Caco-2 (cell line): ENCODE data around the gene CPA5. TPM values are rescaled to one million over a fixed set of nuclear protein-coding genes. Genes with fewer than 3 reads are reported as not detected.

Source experiments
- BruUV-seq: library from RNA; stranded (reverse); fragments of 400-500 nt; replicated peaks from 2 replicates; lab custom pipeline; 2021; lab: Mats Ljungman, UMichigan
- CTCF ChIA-PET: fragments of 300-600 bp; sonication (Branson Sonifier 250); formaldehyde crosslinking; loops from one replicate; lab custom pipeline; 2022; ENCODE audit warnings: antibody characterized with exemption; lab: Charles Lee
- POLR2A ChIA-PET: fragments of 300-600 bp; sonication (Branson Sonifier 250); formaldehyde crosslinking; loops from one replicate; lab custom pipeline; 2022; ENCODE audit warnings: antibody characterized with exemption; lab: Charles Lee
- DNase-seq, 2 experiments: peaks; one replicate each; pipeline versions ENCODE4 v3.0.0 to v3.0.0-alpha.2; 2020 to 2022
- H3K27me3 ChIP-seq: replicated peaks from 2 replicates; pipeline ENCODE4 v1.6.0; 2011; ENCODE audit warnings: low read length; ENCODE audit not compliant: control insufficient read depth, insufficient read depth
- H3K36me3 ChIP-seq: 2 replicates; pipeline ENCODE4 v1.5.1; 2011; ENCODE audit warnings: low read length; ENCODE audit not compliant: control insufficient read depth, insufficient read depth
- H3K4me1 ChIP-seq: fragments of 250-450 bp; sonication (Bioruptor Pico); 2 replicates; pipeline ENCODE4 v1.5.1; 2020; ENCODE audit warnings: mild to moderate bottlenecking
- H3K4me3 ChIP-seq: 2 replicates; pipeline ENCODE4 v1.5.1; 2011; ENCODE audit warnings: low read depth, mild to moderate bottlenecking, control low read depth, low read length
- H3K9me3 ChIP-seq: fragments of 250-450 bp; sonication (Bioruptor Pico); 2 replicates; pipeline ENCODE4 v1.5.1; 2020; ENCODE audit warnings: mild to moderate bottlenecking, moderate library complexity
- H3K27ac Mint-ChIP-seq: one replicate; pipeline ENCODE4 v1.8.0; 2022; ENCODE audit warnings: mixed read lengths; ENCODE audit not compliant: unreplicated experiment
- H3K27me3 Mint-ChIP-seq: one replicate; pipeline ENCODE4 v1.8.0; 2022; ENCODE audit warnings: mixed read lengths; ENCODE audit not compliant: insufficient read depth, unreplicated experiment
- H3K36me3 Mint-ChIP-seq: one replicate; pipeline ENCODE4 v1.8.0; 2022; ENCODE audit warnings: mild to moderate bottlenecking, mixed read lengths; ENCODE audit not compliant: insufficient read depth, unreplicated experiment
- H3K4me1 Mint-ChIP-seq: one replicate; pipeline ENCODE4 v1.8.0; 2022; ENCODE audit warnings: low read depth, mixed read lengths; ENCODE audit not compliant: unreplicated experiment
- H3K4me3 Mint-ChIP-seq: one replicate; pipeline ENCODE4 v1.8.0; 2022; ENCODE audit warnings: mild to moderate bottlenecking, moderate library complexity, mixed read lengths; ENCODE audit not compliant: unreplicated experiment
- H3K9me3 Mint-ChIP-seq: one replicate; pipeline ENCODE4 v1.8.0; 2022; ENCODE audit warnings: mixed read lengths; ENCODE audit not compliant: unreplicated experiment
- intact Hi-C: fragments of 100-400 bp; cut with micrococcal nuclease; formaldehyde crosslinking; loops from one replicate; pipeline ENCODE4 v1.10.0; 2022; ENCODE audit not compliant: unreplicated experiment
- total RNA-seq: library from RNA; stranded (reverse); gene quantifications from 2 replicates; pipeline ENCODE4 v1.2.3, GENCODE V29; 2022
- TF ChIP-seq, protein P1 (sequence below), 2 experiments: fragments of 200-600 bp in 1 of 2; IDR thresholded peaks; 1 replicate in 1 of 2; 2 replicates in 1 of 2; pipeline versions ENCODE4 v1.5.1 to v1.8.0; 2011 to 2022; ENCODE audit warnings: antibody characterized with exemption in 1 of 2, control low read depth in 1 of 2, inconsistent platforms in 1 of 2, low read depth in 1 of 2, low read length in 1 of 2, mild to moderate bottlenecking in 1 of 2, moderate library complexity in 1 of 2; ENCODE audit not compliant: insufficient read depth in 1 of 2, severe bottlenecking in 1 of 2, unreplicated experiment in 1 of 2

Gene CPA5
- total RNA-seq, 1 experiment from 2014 or later: not detected

DNA sequence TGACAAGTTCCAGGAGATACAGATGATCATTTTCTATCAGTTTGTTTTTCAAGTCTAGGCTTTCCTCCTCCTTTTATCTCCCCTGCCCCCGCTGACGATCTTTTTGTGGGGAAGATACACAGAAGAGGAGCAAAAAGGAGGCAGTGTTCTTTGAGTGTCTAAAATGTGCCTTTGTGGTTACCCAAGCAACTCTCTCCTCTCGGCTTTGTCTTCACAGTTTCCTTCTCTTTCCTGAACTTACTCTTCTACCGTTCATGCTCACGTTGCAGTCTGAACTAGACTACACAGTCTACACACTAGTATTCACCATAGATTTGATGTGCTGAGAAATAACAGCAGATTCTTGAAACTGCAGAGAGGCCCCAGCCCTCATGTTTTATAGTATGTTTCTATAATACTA lies 72.6 kb downstream of the CPA5 start:
- no peak for DNase-seq
- ChIA-PET CTCF (no interaction called here), POLR2A (no interaction called here)
- Mint-ChIP-seq H3K9me3 (no peaks in the 10 kb centered on the region), H3K4me1 (peaks cover 22% of the 10 kb centered on the region), H3K27me3 (no peaks in the 10 kb centered on the region), H3K4me3 (no peak overlapping the region), H3K27ac (no peak overlapping the region), H3K36me3 (no peaks in the 10 kb centered on the region)
- BruUV-seq: no TSS peak
- Histone ChIP-seq H3K27me3 (no peaks in the 10 kb centered on the region), H3K4me1 (peaks cover 9% of the 10 kb centered on the region), H3K4me3 (no peak overlapping the region), H3K36me3 (no peaks in the 10 kb centered on the region), H3K9me3 (no peaks in the 10 kb centered on the region)
- intact Hi-C loops: no loop called here
- TF ChIP-seq, protein P1, sequence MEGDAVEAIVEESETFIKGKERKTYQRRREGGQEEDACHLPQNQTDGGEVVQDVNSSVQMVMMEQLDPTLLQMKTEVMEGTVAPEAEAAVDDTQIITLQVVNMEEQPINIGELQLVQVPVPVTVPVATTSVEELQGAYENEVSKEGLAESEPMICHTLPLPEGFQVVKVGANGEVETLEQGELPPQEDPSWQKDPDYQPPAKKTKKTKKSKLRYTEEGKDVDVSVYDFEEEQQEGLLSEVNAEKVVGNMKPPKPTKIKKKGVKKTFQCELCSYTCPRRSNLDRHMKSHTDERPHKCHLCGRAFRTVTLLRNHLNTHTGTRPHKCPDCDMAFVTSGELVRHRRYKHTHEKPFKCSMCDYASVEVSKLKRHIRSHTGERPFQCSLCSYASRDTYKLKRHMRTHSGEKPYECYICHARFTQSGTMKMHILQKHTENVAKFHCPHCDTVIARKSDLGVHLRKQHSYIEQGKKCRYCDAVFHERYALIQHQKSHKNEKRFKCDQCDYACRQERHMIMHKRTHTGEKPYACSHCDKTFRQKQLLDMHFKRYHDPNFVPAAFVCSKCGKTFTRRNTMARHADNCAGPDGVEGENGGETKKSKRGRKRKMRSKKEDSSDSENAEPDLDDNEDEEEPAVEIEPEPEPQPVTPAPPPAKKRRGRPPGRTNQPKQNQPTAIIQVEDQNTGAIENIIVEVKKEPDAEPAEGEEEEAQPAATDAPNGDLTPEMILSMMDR (IDR thresholded peaks at IDR 0.05; ENCODE audit: insufficient read depth in 1 of 2, low read depth in 1 of 2, low read length in 1 of 2, severe bottlenecking in 1 of 2, unreplicated experiment in 1 of 2): no peak

DNA sequence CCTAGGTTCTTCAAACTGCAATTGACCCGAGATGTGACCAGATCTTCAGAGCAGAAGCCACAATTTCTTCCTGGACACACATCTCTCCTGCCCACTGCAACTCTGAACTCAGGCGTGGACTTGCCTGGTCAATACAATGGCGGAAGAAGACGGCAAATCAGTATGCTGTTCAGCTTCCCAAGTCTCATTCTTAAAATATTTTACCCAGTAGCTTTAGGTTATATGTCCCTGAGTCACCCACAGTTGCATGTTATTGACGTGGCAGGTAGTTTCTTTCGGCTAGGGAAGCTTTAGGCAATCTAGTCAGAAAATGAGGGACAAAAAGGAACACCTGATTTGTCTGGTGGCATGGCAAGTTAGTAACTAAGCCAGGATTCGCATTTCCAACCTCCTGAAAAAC lies 73.7 kb downstream of the CPA5 start:
- DNase-seq: no peak
- Histone ChIP-seq H3K9me3 (no peaks in the 10 kb centered on the region), H3K27me3 (no peaks in the 10 kb centered on the region), H3K4me1 (peaks cover 5% of the 10 kb centered on the region), H3K4me3 (no peak overlapping the region), H3K36me3 (no peaks in the 10 kb centered on the region)
- intact Hi-C loops: no loop called here
- Mint-ChIP-seq H3K4me3 (no peak overlapping the region), H3K27ac (peak overlapping the region; percentile 69), H3K4me1 (peaks cover 18% of the 10 kb centered on the region), H3K27me3 (no peaks in the 10 kb centered on the region), H3K36me3 (no peaks in the 10 kb centered on the region), H3K9me3 (no peaks in the 10 kb centered on the region)
- CTCF ChIA-PET: no interaction called here
- TF ChIP-seq, protein P1 (IDR thresholded peaks at IDR 0.05; ENCODE audit: insufficient read depth in 1 of 2, low read depth in 1 of 2, low read length in 1 of 2, severe bottlenecking in 1 of 2, unreplicated experiment in 1 of 2): no peak
- no TSS peak for BruUV-seq
- POLR2A ChIA-PET: no interaction called here

Other genes with a start within 250 kb of the CPA5 start
- gene TMEM209, start 139.4 kb upstream of the CPA5 start, total RNA-seq: 32.8 and 34.5 TPM in 2 replicates
- gene SSMEM1, start 137.0 kb upstream of the CPA5 start, total RNA-seq: not detected in 2 replicates
- 26.1 and 27.6 TPM in 2 replicates for gene CPA2, start 78.0 kb upstream of the CPA5 start, total RNA-seq
- gene CPA4, start 51.7 kb upstream of the CPA5 start, total RNA-seq: 0.59 and 0.72 TPM in 2 replicates
- not detected in 2 replicates for gene CPA1, start 35.7 kb downstream of the CPA5 start, total RNA-seq
- gene CEP41, start 96.2 kb downstream of the CPA5 start, total RNA-seq: 14.3 and 14.9 TPM in 2 replicates
- gene MEST, start 147.3 kb downstream of the CPA5 start, total RNA-seq: 270 and 295 TPM in 2 replicates